BJ (cell line): ENCODE results near the gene TUBG2. TPM values are rescaled to one million over a fixed set of nuclear protein-coding genes. Genes with fewer than 3 reads are reported as not detected.

Experiments used
- CTCF ChIA-PET: fragments of 350-600 bp; formaldehyde crosslinking; extraction: SDS; loops from one replicate; lab custom pipeline; 2021; ENCODE audit warnings: antibody characterized with exemption, inconsistent platforms; lab: Yijun Ruan, JAX
- POLR2A ChIA-PET: fragments of 300-600 bp; sonication (Branson Sonifier 250); formaldehyde crosslinking; extraction: SDS; loops from one replicate; lab custom pipeline; 2021; ENCODE audit warnings: antibody characterized with exemption; lab: Charles Lee
- DNase-seq: peaks from one replicate; pipeline ENCODE4 v3.0.0-alpha.2; 2011; ENCODE audit warnings: low read depth
- H3K27me3 ChIP-seq: 2 replicates; pipeline ENCODE4 v1.6.0; 2011; ENCODE audit warnings: low read length; ENCODE audit not compliant: control insufficient read depth, insufficient read depth
- H3K36me3 ChIP-seq: 2 replicates; pipeline ENCODE4 v1.5.1; 2011; ENCODE audit warnings: low read length; ENCODE audit not compliant: control insufficient read depth, insufficient read depth
- H3K4me3 ChIP-seq: 2 replicates; pipeline ENCODE4 v1.5.1; 2011; ENCODE audit warnings: low read depth, mild to moderate bottlenecking, control low read depth, low read length
- CTCF ChIP-seq: IDR thresholded peaks from 2 replicates; pipeline ENCODE4 v1.5.1; 2011; ENCODE audit warnings: low read depth, mild to moderate bottlenecking, control low read depth, inconsistent platforms, low read length, moderate library complexity; ENCODE audit not compliant: insufficient read depth
- polyA plus RNA-seq: library from polyadenylated mRNA; depleted of rRNA; stranded (reverse); fragments of >200 nt; gene quantifications from 2 replicates; pipeline ENCODE4 v1.2.3, GENCODE V29; 2011

TUBG2 gene
- polyA plus RNA-seq, 1 experiment: 15.1 TPM

GRCh38 chr17:42690596-42690995 lies 31.5 kb downstream of the TUBG2 start:
- POLR2A ChIA-PET: no interaction called here
- Histone ChIP-seq H3K36me3 (peaks cover 42% of the 10 kb centered on the region), H3K27me3 (no peaks in the 10 kb centered on the region), H3K4me3 (no peak overlapping the region)
- DNase-seq: no peak
- CTCF ChIA-PET: no interaction called here
- no peak for TF ChIP-seq CTCF

GRCh38 chr17:42691021-42691545 lies 32.0 kb downstream of the TUBG2 start:
- peaks cover 43% of the 10 kb centered on the region for H3K36me3 ChIP-seq
- CTCF ChIA-PET: no interaction called here
- POLR2A ChIA-PET: no interaction called here
- no peak overlapping the region for H3K4me3 ChIP-seq
- H3K27me3 ChIP-seq: no peaks in the 10 kb centered on the region
- DNase-seq: no peak
- no peak for TF ChIP-seq CTCF

GRCh38 chr17:42692489-42692888 lies 33.4 kb downstream of the TUBG2 start:
- DNase-seq: no peak
- Histone ChIP-seq H3K4me3 (no peak overlapping the region), H3K27me3 (no peaks in the 10 kb centered on the region), H3K36me3 (peaks cover 41% of the 10 kb centered on the region)
- no peak for TF ChIP-seq CTCF
- POLR2A ChIA-PET: no interaction called here
- CTCF ChIA-PET: interaction anchor here (1.2 to 3.0 kb wide), 2 partner anchors 13 to 115 kb away, joined by 3 to 10 read pairs; partner anchors contain the start of gene PSMC3IP

- peaks cover 30% of the 10 kb centered on the region for H3K36me3 ChIP-seq
- ChIA-PET POLR2A (interaction anchor here (0.7 kb wide), 1 partner anchor 100 kb away, joined by 4 read pairs; no protein-coding TSS in a partner anchor), CTCF (interaction anchor here (3.0 kb wide), 1 partner anchor 15 kb away, joined by 10 read pairs; no protein-coding TSS in a partner anchor)
- H3K27me3 ChIP-seq: no peaks in the 10 kb centered on the region
- no peak overlapping the region for H3K4me3 ChIP-seq
- TF ChIP-seq CTCF: no peak
- DNase-seq: no peak
Measured at GRCh38 chr17:42694524-42694923, 35.4 kb downstream of the TUBG2 start.

- TF ChIP-seq CTCF: no peak
- POLR2A ChIA-PET: no interaction called here
- H3K4me3 ChIP-seq: no peak overlapping the region
- H3K36me3 ChIP-seq: peaks cover 30% of the 10 kb centered on the region
- no peaks in the 10 kb centered on the region for H3K27me3 ChIP-seq
- CTCF ChIA-PET: no interaction called here
- DNase-seq: no peak
Measured at GRCh38 chr17:42695500-42695899, 36.4 kb downstream of the TUBG2 start.
